Measurements from ENCODE around the gene RFT1.
A peak's percentile ranks its signal among the peaks of the same experiment; 100 is the strongest.

Gene RFT1

DNA sequence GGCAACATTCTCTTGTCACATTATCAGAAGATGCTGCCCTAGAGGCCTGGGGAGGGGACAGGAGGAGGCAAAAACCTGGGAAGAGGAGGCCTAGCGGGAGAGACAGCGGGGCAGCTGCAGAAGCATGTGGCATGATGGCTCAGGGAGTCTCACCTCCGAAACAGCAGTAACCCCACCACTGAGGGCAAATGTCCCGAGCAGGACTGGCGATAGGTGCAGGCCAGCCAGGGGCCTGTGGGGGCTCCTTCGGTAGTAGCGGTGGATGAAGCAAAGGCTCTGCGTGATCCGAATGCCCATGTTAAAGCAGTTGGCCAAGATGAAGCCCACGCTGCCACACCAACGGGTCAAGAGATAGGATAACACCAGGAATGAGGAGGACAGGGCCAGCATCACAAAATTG lies 38.0 kb downstream of the RFT1 start:
- no peak for DNase-seq (ENCODE audit: low read depth)

- DNase-seq (ENCODE audit: low read depth), result no peak
These were observed 39.2 kb downstream of the RFT1 start for GRCh38 chr3:53091011-53091410.

- DNase-seq (ENCODE audit: low read depth), result no peak
These were observed 40.7 kb downstream of the RFT1 start for GRCh38 chr3:53089511-53089910.

DNA sequence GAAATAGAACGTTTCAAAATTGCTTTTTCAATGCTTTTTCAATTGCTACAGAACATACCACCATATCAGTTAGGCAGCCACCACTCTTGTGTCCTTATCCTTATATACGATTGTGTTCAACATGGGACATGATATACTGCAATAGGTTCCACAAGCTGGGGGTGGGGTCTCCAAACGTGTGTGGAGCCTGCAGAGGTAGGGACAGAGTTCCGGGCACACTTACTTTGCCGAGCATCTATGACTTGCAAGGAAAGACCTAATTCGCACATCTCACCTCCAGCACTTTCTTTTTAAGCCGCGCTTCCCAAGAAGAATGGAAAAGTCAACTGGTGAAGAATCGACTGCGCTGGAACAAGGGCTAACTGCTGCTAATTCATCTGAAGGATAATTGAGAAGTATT lies 44.8 kb downstream of the RFT1 start:
- no peak for DNase-seq (ENCODE audit: low read depth)

DNA sequence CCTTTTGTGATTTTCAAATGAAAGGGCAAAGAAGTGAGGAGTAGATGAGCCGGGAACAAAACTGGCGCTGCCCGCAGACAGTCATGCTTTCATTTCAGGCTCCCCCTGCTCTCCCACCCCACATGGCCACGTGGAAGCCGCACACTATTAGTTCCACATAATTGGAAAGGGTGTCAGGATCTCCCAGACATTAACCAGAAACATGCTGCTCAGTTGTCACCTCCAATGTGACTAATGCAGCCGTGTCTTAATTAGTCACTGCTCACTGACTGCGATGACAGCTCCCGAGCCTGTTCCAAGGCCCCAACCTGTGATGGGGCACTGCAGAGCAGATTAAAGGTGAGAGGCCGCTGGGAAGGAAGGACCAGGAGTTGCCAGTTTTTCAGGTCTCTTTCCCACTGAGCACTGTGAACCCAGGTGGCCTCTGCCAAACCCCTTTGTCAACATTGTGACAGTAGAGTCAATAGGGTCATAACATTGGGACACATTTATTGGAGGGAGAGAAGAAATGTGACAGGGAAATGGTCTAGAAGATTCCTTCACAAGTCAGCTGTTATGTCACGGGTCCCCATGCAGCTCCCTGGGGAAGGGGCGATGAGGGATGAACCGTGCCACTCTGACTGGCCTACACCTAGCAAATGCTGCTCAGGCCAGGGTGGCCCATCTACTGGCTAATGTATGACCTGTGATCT lies 45.8 kb downstream of the RFT1 start:
- no peak for DNase-seq (ENCODE audit: low read depth)

- no peak for DNase-seq (ENCODE audit: low read depth)
These were observed 46.3 kb downstream of the RFT1 start for GRCh38 chr3:53083949-53084309.

- no peak for DNase-seq (ENCODE audit: low read depth)
These were observed 46.7 kb downstream of the RFT1 start for GRCh38 chr3:53083521-53083920.

GRCh38 chr3:53082736-53083135 lies 47.5 kb downstream of the RFT1 start:
- no peak for DNase-seq (ENCODE audit: low read depth)

GRCh38 chr3:53081318-53081717 lies 48.9 kb downstream of the RFT1 start:
- no peak for DNase-seq (ENCODE audit: low read depth)

DNA sequence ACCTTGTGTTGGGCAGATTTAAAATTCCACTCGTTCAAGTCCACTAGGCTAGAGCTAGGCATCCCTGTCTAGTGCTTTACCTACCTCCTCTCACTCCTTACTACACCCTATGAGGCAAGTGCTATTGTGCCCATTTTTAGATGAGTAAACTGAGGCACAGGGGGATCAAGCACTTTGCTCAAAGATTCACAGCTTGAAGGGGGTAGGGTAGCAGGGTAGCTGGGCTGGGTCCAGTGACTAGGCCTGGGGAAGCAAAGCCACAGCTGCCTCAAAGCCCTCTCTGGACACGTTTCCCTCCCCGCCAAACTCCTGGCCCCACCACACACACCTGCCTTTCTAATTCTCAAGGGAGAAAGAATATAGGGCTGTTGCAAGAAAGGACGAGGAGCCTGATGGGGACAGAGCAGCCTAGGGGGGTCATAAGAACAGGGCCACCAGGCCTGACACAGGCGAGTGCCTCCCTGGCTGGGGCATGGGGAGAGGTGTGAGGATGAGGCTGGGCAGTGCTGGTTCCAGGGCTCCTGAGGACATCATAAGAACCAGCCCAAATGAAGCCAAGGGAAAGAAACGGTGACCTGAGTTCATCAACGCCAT lies 49.5 kb downstream of the RFT1 start:
- DNase-seq (ENCODE audit: low read depth), result no peak

GRCh38 chr3:53079791-53080555 lies 50.3 kb downstream of the RFT1 start:
- no peak for DNase-seq (ENCODE audit: low read depth)

DNA sequence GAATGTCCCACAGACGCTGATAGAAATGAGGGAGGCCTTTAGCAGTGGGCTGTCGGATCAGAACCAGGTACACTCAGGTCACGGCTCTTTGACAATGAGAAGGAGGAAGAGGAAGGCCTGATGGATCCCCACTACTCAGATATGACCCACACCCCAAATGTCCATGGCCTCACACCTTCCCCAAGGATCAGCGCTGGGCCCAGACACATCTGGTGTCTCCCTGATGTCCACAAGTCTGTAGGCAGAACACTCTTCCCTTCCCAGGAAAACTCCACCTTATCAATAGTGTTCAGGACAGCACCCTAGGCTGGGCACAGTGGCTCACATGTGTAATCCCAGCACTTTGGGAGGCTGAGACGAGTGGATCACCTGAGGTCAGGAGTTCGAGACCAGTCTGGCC lies 51.1 kb downstream of the RFT1 start:
- no peak for DNase-seq (ENCODE audit: low read depth)

DNA sequence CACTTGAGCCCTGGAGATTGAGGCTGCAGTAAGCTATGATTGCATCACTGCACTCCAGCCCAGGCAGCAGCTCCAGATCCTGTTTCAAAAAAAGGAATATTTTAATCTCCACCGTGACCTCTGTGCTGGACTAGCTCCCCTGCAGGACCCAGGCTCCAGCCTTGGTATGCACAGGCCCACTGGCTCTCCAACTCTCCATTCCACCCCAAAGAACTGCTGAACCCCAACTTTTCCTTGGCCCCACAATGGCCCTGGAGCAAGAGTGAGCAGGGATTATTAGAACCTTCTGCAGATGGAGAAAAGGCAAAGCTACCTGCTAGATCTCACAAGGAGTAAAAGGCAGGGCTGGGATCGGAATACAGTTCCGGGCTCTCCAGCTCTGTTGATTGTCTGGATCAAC lies 51.6 kb downstream of the RFT1 start:
- DNase-seq (ENCODE audit: low read depth), result no peak

GRCh38 chr3:53077476-53078220 lies 52.6 kb downstream of the RFT1 start:
- DNase-seq (ENCODE audit: low read depth), result no peak

DNA sequence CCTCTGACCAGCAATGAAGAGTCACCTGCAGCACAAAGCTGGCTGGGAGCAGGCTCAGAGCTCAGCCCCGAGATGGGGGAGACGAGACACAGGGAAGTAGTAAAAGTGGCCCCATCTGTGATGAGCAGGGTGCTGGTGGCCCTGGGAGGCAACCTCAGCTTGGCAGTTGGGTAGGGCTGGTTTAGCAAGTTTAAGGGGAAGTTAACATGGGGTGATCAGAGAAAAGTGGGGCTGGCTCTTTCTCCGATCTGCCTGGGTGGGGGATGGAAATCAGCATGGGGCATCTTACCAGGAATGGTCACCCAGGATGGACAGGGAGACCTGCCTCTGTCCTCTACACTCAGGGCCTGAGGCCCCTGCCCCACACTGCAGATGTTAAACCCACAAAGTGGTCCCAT lies 54.5 kb downstream of the RFT1 start:
- DNase-seq (ENCODE audit: low read depth), result no peak

DNA sequence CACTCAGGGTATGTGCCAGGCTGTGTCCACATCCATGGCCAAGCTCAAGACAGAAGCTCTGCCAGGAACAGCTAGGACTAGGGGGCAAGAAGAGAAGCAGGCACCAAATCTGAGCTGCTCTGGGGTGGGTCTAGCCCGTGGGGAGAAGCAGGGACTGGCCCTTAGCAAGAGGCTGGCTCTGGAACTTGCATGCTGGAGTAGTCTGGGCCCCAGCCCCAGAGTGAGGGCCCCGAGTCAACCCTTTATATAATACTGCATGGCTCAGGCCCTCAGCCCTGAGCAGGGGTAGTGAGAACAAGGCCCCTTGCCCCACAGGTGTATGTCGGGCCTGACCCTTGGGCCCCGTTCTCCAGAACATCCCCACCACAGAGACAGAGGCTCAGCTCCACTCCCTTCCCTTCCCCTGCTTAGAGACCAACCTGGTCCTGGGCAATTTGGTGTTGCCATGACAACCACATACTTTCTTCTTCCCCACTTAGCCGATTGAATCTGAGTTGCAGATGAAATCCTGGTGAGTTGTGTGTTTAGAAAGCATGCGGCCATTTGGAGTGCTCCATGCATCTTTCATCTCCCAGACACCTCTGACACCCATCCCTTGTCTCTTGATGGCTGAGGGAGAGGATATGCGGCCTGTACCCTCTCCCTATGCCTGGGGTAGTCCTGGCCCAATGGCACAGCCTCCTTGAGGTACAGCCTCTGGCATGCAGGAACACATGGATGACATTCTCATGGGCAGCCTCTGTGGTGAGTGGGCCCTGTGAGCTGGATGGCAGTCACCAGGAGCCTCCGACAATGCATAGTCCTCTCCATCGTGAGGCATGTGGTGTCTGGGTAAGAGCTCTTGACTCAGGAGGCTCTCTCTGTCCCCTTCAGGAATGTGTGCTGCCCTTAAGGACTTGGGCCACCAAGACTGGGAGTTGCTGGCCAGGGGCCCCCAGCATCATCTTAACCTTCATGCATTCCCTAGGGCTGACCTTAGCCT lies 55.2 kb downstream of the RFT1 start:
- DNase-seq (ENCODE audit: low read depth), result no peak

DNA sequence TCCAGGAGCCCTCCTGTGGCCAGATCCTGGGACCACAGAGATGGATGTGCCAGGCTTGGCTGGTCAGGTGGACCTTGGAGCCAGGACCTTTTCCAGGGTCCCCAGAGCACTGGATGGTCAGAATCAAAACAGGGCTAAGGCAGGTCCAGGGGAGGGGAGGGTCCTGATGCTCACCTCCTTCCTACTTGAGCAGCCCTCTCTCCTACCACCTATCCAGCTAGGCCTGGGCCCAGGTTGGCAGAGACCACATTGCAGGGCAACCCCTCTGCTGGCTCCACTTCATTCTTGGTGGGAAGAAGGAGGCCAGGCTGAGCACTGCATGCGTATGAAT lies 55.9 kb downstream of the RFT1 start:
- DNase-seq (ENCODE audit: low read depth), result no peak

GRCh38 chr3:53073553-53074365 lies 56.5 kb downstream of the RFT1 start:
- no peak for DNase-seq (ENCODE audit: low read depth)

- peak; percentile 73 for DNase-seq (ENCODE audit: low read depth)
These were observed 57.3 kb downstream of the RFT1 start for GRCh38 chr3:53072653-53073552.

Measured in stimulated activated CD8-positive, alpha-beta memory T cell treated with anti-CD3 and anti-CD28 coated beads, Interleukin-12 subunit alpha, Interleukin-12 subunit beta, amount 100 ng/mL, for 1 hour (primary cell).